Measurements from ENCODE around the gene IGSF21.

GRCh38 chr1:18253093-18253492, 145.5 kb downstream of the IGSF21 start:
- TF ChIP-seq CTCF (IDR thresholded peaks at IDR 0.05; ENCODE audit: low read depth, low read length, poor library complexity, severe bottlenecking) (no peak), EZH2phosphoT487 (IDR thresholded peaks at IDR 0.05; ENCODE audit: borderline replicate concordance, low read length) (no peak)
